K562 (cell line): ENCODE data around the gene PKLR. TPM values are rescaled to one million over a fixed set of nuclear protein-coding genes. Genes with fewer than 3 reads are reported as not detected.
A peak's percentile ranks its signal among the peaks of the same experiment; 100 is the strongest.

Source experiments
- CC2D1A ChIP-seq: fragments of 450-650 bp; IDR thresholded peaks from 2 replicates; pipeline ENCODE4 v1.6.1; 2017; ENCODE audit warnings: mild to moderate bottlenecking
- CEBPB ChIP-seq: fragments of 450-650 bp; IDR thresholded peaks from 2 replicates; pipeline ENCODE4 v1.6.1; 2016; ENCODE audit warnings: missing genetic modification characterization, missing compliant biosample characterization
- EP400 ChIP-seq: fragments of 450-650 bp; IDR thresholded peaks from 2 replicates; pipeline ENCODE4 v1.6.1; 2017; ENCODE audit warnings: antibody characterized with exemption, mild to moderate bottlenecking, moderate library complexity
- FOXA1 ChIP-seq: fragments of 450-650 bp; IDR thresholded peaks from 2 replicates; pipeline ENCODE4 v1.6.1; 2016; ENCODE audit warnings: mild to moderate bottlenecking, borderline replicate concordance
- FOXK2 ChIP-seq, 2 experiments: fragments of 450-650 bp; IDR thresholded peaks in 1 of 2; conservative IDR thresholded peaks in 1 of 2; 2 replicates each; pipeline ENCODE4 v1.6.1; 2016; ENCODE audit warnings: low read depth in 2 of 2, mild to moderate bottlenecking in 1 of 2
- FOXM1 ChIP-seq, 2 experiments: fragments of 450-650 bp in 1 of 2; sonication (generic) in 1 of 2; formaldehyde crosslinking in 1 of 2; IDR thresholded peaks; 2 replicates each; pipeline versions ENCODE4 v1.6.1 to v1.9.0; 2017 to 2022; ENCODE audit warnings: low read depth in 2 of 2, mild to moderate bottlenecking in 2 of 2, missing genetic modification reagents in 1 of 2, moderate library complexity in 1 of 2
- GATAD2B ChIP-seq: fragments of 450-650 bp; IDR thresholded peaks from 2 replicates; pipeline ENCODE4 v1.6.1; 2017; ENCODE audit warnings: mild to moderate bottlenecking, borderline replicate concordance
- IFI16 ChIP-seq: fragments of 250-450 bp; sonication (Bioruptor Pico); IDR thresholded peaks from 2 replicates; pipeline ENCODE4 v2.1.2; 2022; ENCODE audit warnings: mild to moderate bottlenecking, inconsistent platforms
- MEIS2 ChIP-seq: fragments of 450-650 bp; IDR thresholded peaks from 2 replicates; pipeline ENCODE4 v1.6.1; 2014; ENCODE audit warnings: mild to moderate bottlenecking; ENCODE audit not compliant: partially characterized antibody
- POLR2H ChIP-seq: IDR thresholded peaks from 2 replicates; pipeline ENCODE4 v1.6.1; 2016; ENCODE audit warnings: missing genetic modification characterization, low read depth, mild to moderate bottlenecking, control low read depth, missing compliant biosample characterization, moderate library complexity
- POLR3G ChIP-seq: IDR thresholded peaks from 2 replicates; pipeline ENCODE4 v1.6.1; 2011; ENCODE audit not compliant: insufficient read length, insufficient replicate concordance; ENCODE audit errors: extremely low read depth
- PRMT5 ChIP-seq: sonication (generic); formaldehyde crosslinking; IDR thresholded peaks from 2 replicates; pipeline ENCODE4 v1.5.0; 2020; ENCODE audit warnings: missing genetic modification reagents
- RBBP5 ChIP-seq: fragments of 200-600 bp; sonication (generic); IDR thresholded peaks from 2 replicates; pipeline ENCODE4 v1.6.1; 2012; ENCODE audit warnings: borderline replicate concordance, mild to moderate bottlenecking, low read length, control low read depth, inconsistent platforms; ENCODE audit not compliant: insufficient read depth, poor library complexity, severe bottlenecking
- RBM14 ChIP-seq: fragments of 200-400 bp; formaldehyde crosslinking; IDR thresholded peaks from 2 replicates; pipeline ENCODE4 v1.6.1; 2018; ENCODE audit warnings: low read depth, mild to moderate bottlenecking, low read length, moderate library complexity, borderline replicate concordance; ENCODE audit not compliant: insufficient read depth
- RCOR1 ChIP-seq, 2 experiments: IDR thresholded peaks; 2 replicates each; pipeline ENCODE4 v1.6.1; 2012; ENCODE audit warnings: low read depth in 2 of 2, low read length in 2 of 2, borderline replicate concordance in 1 of 2, improper control_type of control experiment in 1 of 2
- RFX1 ChIP-seq: fragments of 450-650 bp; IDR thresholded peaks from 2 replicates; pipeline ENCODE4 v1.6.1; 2016; ENCODE audit warnings: mild to moderate bottlenecking, moderate library complexity
- SLC30A9 ChIP-seq: fragments of 250-450 bp; sonication (Bioruptor Pico); IDR thresholded peaks from 2 replicates; pipeline ENCODE4 v1.8.0; 2022; ENCODE audit warnings: mild to moderate bottlenecking, moderate library complexity
- SMARCA4 ChIP-seq: fragments of 450-650 bp; IDR thresholded peaks from 2 replicates; pipeline ENCODE4 v1.6.1; 2016
- SMARCC2 ChIP-seq: fragments of 450-650 bp; IDR thresholded peaks from 2 replicates; pipeline ENCODE4 v1.6.1; 2017; ENCODE audit warnings: antibody characterized with exemption, moderate library complexity, mild to moderate bottlenecking, low read depth
- STAG1 ChIP-seq: sonication (generic); formaldehyde crosslinking; IDR thresholded peaks from 2 replicates; pipeline ENCODE4 v1.5.0; 2020; ENCODE audit warnings: missing genetic modification reagents, borderline replicate concordance
- U2AF1 ChIP-seq: fragments of 200-400 bp; formaldehyde crosslinking; optimal IDR thresholded peaks from 2 replicates; pipeline ENCODE3; 2017; ENCODE audit warnings: mild to moderate bottlenecking, low read depth, low read length, moderate library complexity
- ZNF584 ChIP-seq: fragments of 200-800 bp; sonication (Bioruptor generic); IDR thresholded peaks from 2 replicates; pipeline ENCODE4 v1.6.1; 2016; ENCODE audit warnings: low read depth, mild to moderate bottlenecking, missing genetic modification characterization, missing compliant biosample characterization
- polyA plus RNA-seq, 8 experiments: library from polyadenylated mRNA; depleted of rRNA in 4 of 8; stranded (reverse) in 5 of 8; unstranded in 3 of 8; fragments of >200 nt; fragmentation: Nextera tagmentation in 2 of 8; fragmentation: Illumina TruSeq in 1 of 8; extraction: Ambion mirVana in 2 of 8; extraction: Trizol in 1 of 8; gene quantifications; 2 replicates each; pipeline versions ENCODE4 v1.2.1 to v1.2.3, GENCODE V29; 2011 to 2014; ENCODE audit warnings: inconsistent platforms in 1 of 8, missing spikeins in 1 of 8
- total RNA-seq, 7 experiments: library from RNA; depleted of rRNA in 6 of 7; stranded (reverse); fragments of >200 nt in 6 of 7; fragmentation: Illumina TruSeq in 2 of 7; extraction: Trizol in 2 of 7; gene quantifications; 2 replicates each; pipeline versions ENCODE4 v1.2.1 to v1.2.3, GENCODE V29; 2011 to 2021; ENCODE audit warnings: low replicate concordance in 1 of 7
- TF ChIP-seq, protein P1 (sequence below): fragments of 250-450 bp; sonication (Bioruptor Pico); IDR thresholded peaks from 2 replicates; pipeline ENCODE4 v1.8.0; 2022; ENCODE audit warnings: inconsistent platforms, mild to moderate bottlenecking, moderate library complexity, borderline replicate concordance
- TF ChIP-seq, protein P2 (sequence below): fragments of 250-450 bp; sonication (Bioruptor Pico); IDR thresholded peaks from 2 replicates; pipeline ENCODE4 v1.5.0; 2021
- TF ChIP-seq, protein P3 (sequence below), 2 experiments: IDR thresholded peaks in 1 of 2; conservative IDR thresholded peaks in 1 of 2; 2 replicates each; pipeline ENCODE4 v1.6.1; 2016; ENCODE audit warnings: low read depth in 2 of 2, mild to moderate bottlenecking in 1 of 2, missing compliant biosample characterization in 1 of 2, missing genetic modification characterization in 1 of 2, moderate library complexity in 1 of 2

The PKLR gene
- total and polyA plus RNA-seq, 9 of the 15 experiments (the other 6 are each of a cell fraction or from before 2014, with no cell fraction given) = 10.7 to 78.4 (median 38.2) TPM

DNA sequence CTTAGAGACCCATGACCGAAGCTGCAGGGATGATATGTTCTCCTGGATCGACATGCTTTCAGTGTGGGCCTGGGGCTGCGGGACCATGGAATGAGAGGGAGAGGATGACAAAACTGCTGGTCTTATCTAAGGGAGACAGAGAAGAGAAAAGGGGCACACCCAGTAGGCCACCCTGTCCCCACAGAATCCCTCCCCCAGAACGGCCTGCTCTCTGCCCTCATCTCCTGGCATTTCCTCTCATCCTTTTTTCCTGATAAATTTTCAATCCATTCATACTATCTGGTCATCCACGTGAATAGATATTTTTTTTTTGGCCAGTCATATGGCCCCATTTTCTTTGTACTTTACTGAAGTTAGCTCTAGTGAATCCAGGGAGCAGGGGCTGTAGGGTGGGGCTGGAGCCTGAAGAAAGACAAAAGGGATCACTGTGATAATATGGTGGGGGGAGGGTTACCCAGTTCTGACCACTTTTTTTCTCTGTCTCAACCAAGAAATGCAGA, at the start of gene PKLR (continued):
- no peak for TF ChIP-seq CEBPB
- TF ChIP-seq GATAD2B = no peak
- no peak for TF ChIP-seq RBBP5
- TF ChIP-seq, protein P1, sequence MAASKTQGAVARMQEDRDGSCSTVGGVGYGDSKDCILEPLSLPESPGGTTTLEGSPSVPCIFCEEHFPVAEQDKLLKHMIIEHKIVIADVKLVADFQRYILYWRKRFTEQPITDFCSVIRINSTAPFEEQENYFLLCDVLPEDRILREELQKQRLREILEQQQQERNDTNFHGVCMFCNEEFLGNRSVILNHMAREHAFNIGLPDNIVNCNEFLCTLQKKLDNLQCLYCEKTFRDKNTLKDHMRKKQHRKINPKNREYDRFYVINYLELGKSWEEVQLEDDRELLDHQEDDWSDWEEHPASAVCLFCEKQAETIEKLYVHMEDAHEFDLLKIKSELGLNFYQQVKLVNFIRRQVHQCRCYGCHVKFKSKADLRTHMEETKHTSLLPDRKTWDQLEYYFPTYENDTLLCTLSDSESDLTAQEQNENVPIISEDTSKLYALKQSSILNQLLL (CRISPR knock-in tag) = no peak
- TF ChIP-seq IFI16 (CRISPR knock-in tag) = no peak
- TF ChIP-seq RBM14 = no peak
- no peak for TF ChIP-seq POLR2H
- TF ChIP-seq CC2D1A = no peak
- TF ChIP-seq SLC30A9 (CRISPR knock-in tag) = no peak
- TF ChIP-seq FOXK2 (conservative IDR thresholded peaks at IDR 0.05 in 1 of 2, IDR thresholded peaks at IDR 0.05 in 1 of 2; ENCODE audit: low read depth in 2 of 2) = peak in 1 of 2 experiments; percentile 3; a peak in 1 of 4 replicates
- peak; percentile 70 for TF ChIP-seq SMARCA4
- no peak for TF ChIP-seq POLR3G
- TF ChIP-seq U2AF1 = no peak
- peak in 1 of 2 experiments; percentile 41; a peak in 1 of 4 replicates for TF ChIP-seq RCOR1 (IDR thresholded peaks at IDR 0.05; ENCODE audit: borderline replicate concordance in 1 of 2, low read depth in 2 of 2, low read length in 2 of 2)
- TF ChIP-seq, protein P2, sequence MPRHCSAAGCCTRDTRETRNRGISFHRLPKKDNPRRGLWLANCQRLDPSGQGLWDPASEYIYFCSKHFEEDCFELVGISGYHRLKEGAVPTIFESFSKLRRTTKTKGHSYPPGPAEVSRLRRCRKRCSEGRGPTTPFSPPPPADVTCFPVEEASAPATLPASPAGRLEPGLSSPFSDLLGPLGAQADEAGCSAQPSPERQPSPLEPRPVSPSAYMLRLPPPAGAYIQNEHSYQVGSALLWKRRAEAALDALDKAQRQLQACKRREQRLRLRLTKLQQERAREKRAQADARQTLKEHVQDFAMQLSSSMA (CRISPR knock-in tag) = no peak
- TF ChIP-seq MEIS2 = no peak
- TF ChIP-seq FOXM1 (IDR thresholded peaks at IDR 0.05; ENCODE audit: low read depth) = no peak
- TF ChIP-seq FOXM1 (CRISPR knock-in tag; IDR thresholded peaks at IDR 0.05; ENCODE audit: low read depth) = no peak
- peak; percentile 39; the same call in 1 of the 2 replicates for TF ChIP-seq SMARCC2
- TF ChIP-seq STAG1 = no peak
- TF ChIP-seq FOXA1 = no peak
- no peak for TF ChIP-seq RFX1
- TF ChIP-seq PRMT5 (CRISPR knock-in tag) = no peak
- TF ChIP-seq EP400 = peak; percentile 56; the same call in 1 of the 2 replicates
- TF ChIP-seq ZNF584 = no peak
- TF ChIP-seq, protein P3, sequence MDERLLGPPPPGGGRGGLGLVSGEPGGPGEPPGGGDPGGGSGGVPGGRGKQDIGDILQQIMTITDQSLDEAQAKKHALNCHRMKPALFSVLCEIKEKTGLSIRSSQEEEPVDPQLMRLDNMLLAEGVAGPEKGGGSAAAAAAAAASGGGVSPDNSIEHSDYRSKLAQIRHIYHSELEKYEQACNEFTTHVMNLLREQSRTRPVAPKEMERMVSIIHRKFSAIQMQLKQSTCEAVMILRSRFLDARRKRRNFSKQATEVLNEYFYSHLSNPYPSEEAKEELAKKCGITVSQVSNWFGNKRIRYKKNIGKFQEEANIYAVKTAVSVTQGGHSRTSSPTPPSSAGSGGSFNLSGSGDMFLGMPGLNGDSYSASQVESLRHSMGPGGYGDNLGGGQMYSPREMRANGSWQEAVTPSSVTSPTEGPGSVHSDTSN (CRISPR knock-in tag; IDR thresholded peaks at IDR 0.05; ENCODE audit: low read depth) = no peak
- TF ChIP-seq, protein P3 (tag; conservative IDR thresholded peaks at IDR 0.05; ENCODE audit: low read depth) = no peak
